GM18873 (cell line): ENCODE data around the gene PPL.
"Not testable (repeated sequence)": the region's sequence is repeated elsewhere in the genome, so short reads cannot be mapped to it uniquely, and the experiment has no call there.

Source experiments
- ATAC-seq: cut with Tn5 transposase; IDR thresholded peaks from one replicate; pipeline ENCODE4 v1.9.1; 2021; ENCODE audit warnings: mild to moderate bottlenecking, moderate library complexity, moderate number of reproducible peaks; ENCODE audit not compliant: unreplicated experiment, low FRiP score

Gene PPL

DNA sequence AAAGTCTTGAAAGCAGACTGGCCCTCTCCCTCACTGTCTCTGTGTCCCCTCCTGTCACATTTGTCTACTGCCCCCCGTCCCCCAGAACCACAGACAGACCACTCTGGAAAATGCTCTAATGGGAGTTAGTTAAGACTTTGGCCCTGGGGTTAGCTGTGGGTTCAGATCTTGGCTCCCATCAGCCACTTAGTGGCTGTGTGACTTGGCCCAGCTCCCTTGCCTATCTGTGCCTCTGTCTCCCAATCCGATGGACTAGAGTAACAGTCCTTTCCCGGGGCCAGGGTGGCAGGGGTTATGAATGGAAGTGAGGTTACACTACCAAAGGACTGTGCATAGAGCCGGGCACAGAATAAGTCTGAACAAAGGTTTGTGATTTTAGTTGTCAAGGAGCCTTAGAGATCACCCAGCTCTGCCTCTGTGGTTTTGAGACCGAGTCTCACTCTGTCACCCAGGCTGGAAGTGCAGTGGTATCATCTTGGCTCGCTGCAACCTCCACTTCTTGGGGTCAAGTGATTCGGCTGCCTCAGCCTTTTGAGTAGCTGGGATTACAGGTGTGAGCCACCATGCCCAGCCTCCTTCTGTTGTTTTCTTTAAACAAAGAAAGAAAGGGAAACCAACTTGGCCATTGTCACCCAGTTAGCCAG is 23.7 kb downstream of the PPL start:
- no peak for ATAC-seq

DNA sequence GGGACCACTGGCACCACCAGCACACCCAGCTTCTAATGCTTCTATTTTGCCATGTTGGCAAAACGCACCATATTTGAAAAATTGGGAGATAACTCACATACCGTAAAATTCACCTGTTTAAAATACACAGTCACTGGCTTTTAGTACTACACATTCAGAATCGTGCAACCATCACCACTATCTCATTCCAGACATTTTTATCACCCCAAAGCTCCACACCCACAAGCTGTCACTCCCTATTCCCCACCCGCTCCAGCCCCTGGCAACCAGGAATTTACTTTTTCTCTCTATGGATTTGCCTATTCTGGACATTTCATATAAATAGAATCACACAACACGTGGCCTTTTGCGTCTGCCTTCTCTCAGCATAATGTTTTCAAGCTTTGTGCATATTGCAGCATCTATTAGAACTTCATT is 25.0 kb downstream of the PPL start:
- ATAC-seq: no peak

GRCh38 chr16:4910828-4911227 is 26.1 kb downstream of the PPL start:
- ATAC-seq: no peak

DNA sequence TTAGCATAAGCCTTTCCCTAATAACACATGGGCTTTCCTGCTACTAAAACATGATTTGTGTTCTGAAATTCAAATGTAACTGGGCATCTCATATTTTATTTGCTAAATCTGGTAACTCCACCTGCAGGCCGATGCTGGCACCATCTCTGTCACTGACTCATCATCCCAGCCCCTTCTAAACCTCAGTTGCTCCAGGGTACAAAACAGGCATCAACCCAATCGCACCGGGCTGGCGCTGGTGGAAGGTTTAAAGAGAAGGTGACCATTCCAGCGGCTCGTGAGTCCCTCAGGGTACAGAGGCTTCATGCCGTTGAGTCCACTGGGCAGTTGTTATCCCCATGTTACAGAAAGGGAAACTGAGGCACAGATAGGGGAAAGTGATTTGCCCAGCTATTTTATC is 27.1 kb downstream of the PPL start:
- ATAC-seq: no peak

DNA sequence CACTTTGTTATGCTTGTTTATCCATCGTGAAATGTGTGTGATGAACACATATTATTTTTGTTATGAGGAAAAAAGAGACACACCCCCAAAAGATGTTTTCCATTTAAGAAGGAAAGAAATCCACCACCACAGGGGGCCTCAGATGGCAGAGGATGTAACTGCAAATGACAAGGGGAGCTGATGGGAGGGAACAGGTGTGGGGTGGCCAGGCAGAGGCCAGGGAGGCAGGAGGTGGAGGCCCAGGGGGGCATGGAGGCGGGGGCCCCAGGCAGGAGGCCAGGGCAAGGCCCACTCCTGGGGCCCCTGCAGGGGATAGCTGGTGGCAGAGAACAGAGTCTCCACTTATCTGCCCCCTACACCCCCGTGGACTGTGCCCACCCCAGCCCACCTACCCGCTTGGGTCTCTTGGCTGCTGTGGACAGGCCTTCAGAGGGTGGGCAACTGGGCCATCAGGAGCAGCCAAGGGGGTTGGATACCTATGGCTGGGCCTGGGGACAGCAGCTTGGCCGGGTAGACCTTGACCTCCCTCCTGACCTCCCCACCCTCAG is 28.0 kb downstream of the PPL start:
- no peak for ATAC-seq

DNA sequence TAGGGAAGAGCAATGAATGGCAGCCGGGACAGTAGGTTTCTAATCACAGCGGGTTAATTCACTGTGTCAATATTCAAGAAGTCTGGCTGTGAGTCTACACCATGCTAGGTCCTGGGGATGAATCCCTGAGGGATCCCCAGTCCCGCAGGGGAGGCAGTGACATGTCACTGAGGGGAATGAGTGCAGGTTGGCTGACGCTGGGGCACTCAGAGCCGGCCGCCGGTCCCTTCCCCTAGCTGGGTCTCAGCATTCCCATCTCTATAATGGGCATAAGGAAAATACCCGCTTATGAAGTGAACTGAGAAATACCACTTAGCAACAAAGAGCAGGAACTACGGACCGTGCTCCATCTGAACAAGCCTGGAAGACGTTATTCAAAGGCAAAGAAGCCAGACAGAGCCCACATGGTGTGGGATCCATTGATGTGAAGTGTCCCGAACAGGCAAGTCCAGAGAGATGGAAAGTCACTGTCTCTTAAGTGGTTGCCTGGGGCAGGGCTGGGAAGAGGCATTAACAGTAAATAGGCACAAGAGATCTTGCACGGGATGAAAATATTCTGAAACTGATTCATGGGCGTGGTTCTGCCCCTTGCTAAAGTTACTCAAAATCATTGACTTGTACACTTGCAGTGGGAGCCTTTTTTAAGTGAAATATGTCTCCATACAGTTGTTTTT is 31.9 kb downstream of the PPL start:
- no peak for ATAC-seq

- ATAC-seq: no peak
Measured at GRCh38 chr16:4904108-4904941, 32.6 kb downstream of the PPL start.

DNA sequence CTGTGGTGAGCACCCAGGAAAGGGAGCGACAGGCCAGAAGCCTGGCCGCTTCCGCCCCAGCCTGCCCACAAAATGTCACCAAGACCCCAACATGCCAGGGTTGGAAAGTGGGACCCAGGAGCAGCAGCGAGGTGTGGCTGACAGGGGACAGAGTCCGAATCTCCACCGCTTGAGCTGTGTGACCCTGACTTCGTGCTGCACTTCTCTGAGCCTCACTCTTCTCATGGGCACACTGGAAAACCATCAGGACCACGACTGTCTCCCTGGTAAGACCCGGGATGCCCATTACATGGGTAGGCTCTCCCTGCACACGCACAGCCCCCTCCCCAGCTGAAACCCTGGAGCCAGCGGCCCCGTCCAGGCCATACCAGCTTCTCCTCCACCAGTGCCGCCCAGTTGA is 34.9 kb downstream of the PPL start:
- no peak for ATAC-seq

GRCh38 chr16:4900750-4901149 is 36.2 kb downstream of the PPL start:
- no peak for ATAC-seq

DNA sequence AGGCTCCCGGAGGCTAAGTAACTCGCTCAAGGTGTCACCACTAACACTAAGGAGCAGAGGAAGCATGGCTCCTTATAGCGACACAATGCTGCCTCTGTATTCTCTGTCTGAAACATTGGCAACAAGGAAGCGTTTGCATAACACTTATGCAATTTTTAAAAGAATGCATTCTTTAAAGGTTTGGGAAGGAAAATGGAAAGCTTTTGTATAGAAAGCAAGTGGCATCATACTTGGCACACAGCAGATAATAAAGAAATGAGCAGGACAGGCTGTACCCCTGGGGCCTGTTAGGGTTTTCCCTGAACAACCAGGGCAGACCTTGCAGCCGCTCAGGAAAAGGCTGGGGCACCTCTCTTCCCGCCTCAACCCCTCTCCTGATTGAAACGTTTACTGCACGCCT is 36.9 kb downstream of the PPL start:
- no peak for ATAC-seq

DNA sequence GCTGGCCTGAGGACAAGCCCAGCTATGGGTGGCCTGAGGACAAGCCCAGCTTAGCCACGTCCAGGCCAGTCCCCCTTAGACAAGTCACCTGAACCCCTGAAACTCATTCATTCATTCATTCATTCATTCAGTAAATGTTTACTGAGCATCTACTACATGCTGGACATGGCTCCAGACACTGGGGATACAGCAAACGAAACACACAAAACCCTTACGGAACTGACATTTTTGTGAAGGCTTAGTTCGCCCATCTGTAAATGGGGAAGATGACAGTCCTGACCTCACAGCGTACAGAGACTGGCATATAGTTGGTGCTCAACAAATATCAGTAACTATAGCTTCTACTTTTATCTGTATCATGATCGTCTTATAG is 37.5 kb downstream of the PPL start:
- no peak for ATAC-seq

GRCh38 chr16:4898811-4899473 is 38.0 kb downstream of the PPL start:
- no peak for ATAC-seq

GRCh38 chr16:4897328-4897727 is 39.6 kb downstream of the PPL start:
- no peak for ATAC-seq

GRCh38 chr16:4896761-4897160 is 40.2 kb downstream of the PPL start:
- not testable (repeated sequence) for ATAC-seq

GRCh38 chr16:4895366-4895765 is 41.6 kb downstream of the PPL start:
- no peak for ATAC-seq

- no peak for ATAC-seq
Measured at GRCh38 chr16:4894276-4895150, 42.4 kb downstream of the PPL start.

DNA sequence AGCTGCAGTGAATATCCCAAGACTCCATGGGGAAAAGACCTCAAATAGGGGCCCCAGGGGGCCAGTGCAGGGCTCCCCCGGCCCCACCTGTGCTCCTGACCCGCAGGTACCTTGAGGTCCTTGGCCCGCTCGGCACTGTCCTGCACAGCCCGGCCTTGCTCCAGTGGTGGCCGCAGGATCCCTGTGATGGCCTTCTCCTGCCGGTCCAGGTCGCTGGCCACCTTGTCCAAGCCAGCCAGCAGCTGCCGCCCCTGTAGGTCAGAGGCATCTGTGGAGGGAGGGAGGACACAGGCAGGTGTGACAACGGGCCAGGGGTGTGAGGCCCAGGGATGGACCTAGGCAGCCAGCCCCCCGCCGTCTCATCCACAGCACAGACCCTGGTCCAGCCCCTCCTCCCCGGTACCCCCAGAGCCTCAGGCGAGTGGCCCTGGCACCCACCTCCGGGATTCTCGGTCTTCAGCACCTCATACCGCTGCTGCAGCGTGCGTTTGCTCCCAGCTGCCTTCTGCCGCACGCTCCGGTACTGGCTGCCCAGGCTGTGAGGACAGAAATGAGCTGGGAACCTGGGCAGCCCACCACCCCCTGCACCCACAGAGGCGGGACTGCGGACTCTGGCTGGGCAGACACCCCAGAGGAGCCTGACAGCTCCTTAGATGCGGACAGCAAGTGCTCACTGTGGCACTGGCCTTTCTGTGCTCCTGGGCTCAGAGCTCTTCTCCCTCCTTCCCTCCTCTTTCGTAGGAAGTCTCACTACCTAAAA is 43.7 kb downstream of the PPL start:
- no peak for ATAC-seq

GRCh38 chr16:4892361-4893102 is 44.4 kb downstream of the PPL start:
- no peak for ATAC-seq

DNA sequence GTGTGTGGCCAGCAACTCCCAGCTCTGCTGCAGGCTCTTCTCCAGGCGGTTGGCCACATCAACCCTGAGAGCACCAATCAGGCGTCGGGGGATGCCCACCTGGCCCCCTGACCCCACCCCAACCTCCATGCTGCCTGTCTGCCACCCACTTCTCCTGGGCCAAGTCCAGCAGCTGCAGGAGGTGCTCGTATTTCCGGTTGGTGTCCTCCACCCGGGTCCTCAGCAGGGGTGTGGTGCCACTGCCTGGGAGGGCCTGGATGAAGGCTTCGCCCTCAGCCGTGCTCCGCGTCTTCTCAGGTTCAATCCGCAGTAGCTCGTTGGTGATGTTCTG is 45.1 kb downstream of the PPL start:
- no peak for ATAC-seq
